HepG2 (cell line): ENCODE data around the gene MMP8. TPM values are rescaled to one million over a fixed set of nuclear protein-coding genes. Genes with fewer than 3 reads are reported as not detected.

Source experiments
- ATAC-seq: fragments of 200-7000 bp; cut with Tn5 transposase; 3 replicates; pipeline ENCODE4 v1.9.1; 2020; ENCODE audit warnings: mild to moderate bottlenecking, moderate library complexity
- BruUV-seq: library from RNA; stranded (reverse); fragments of 400-500 nt; replicated peaks from 2 replicates; lab custom pipeline; 2021; lab: Mats Ljungman, UMichigan
- CTCF ChIA-PET: fragments of 300-600 bp; formaldehyde crosslinking; extraction: SDS; loops from one replicate; lab custom pipeline; 2021; ENCODE audit warnings: low total read pairs, inconsistent platforms, low intra/inter-chr PET ratio; lab: Yijun Ruan, JAX
- POLR2A ChIA-PET: fragments of 350-600 bp; sonication (Branson Sonifier 250); formaldehyde crosslinking; loops from one replicate; lab custom pipeline; 2020; ENCODE audit warnings: antibody characterized with exemption, inconsistent platforms; lab: Yijun Ruan, JAX
- DNase-seq: peaks from one replicate; pipeline ENCODE4 v3.0.0-alpha.2; 2015; ENCODE audit warnings: low spot score
- FAIRE-seq: peaks from 3 replicates; lab custom pipeline; 2011; peaks lifted over from hg19 to GRCh38; lab: Jason Lieb, UNC
- H2AFZ ChIP-seq: one replicate; pipeline ENCODE4 v1.6.1; 2011; ENCODE audit warnings: low read length, inconsistent platforms
- H3K27ac ChIP-seq: fragments of 300-600 bp; 3 replicates; pipeline ENCODE4 v1.8.0; 2011; ENCODE audit warnings: mixed run types, mild to moderate bottlenecking, mixed read lengths, low read length, inconsistent platforms; ENCODE audit not compliant: insufficient read depth; ENCODE audit errors: extremely low read length
- H3K27me3 ChIP-seq, 2 experiments: fragments of 200-600 bp in 1 of 2; 2 replicates in 1 of 2; 3 replicates in 1 of 2; pipeline versions ENCODE4 v1.6.0 to v1.8.0; 2011; ENCODE audit warnings: low read length in 2 of 2, mild to moderate bottlenecking in 2 of 2, moderate library complexity in 2 of 2, inconsistent platforms in 1 of 2; ENCODE audit not compliant: insufficient read depth in 2 of 2, control insufficient read depth in 1 of 2
- H3K36me3 ChIP-seq, 2 experiments: fragments of 200-600 bp in 1 of 2; replicated peaks in 1 of 2; 2 replicates in 1 of 2; 3 replicates in 1 of 2; pipeline versions ENCODE4 v1.5.1 to v1.8.0; 2011; ENCODE audit warnings: low read length in 2 of 2, inconsistent platforms in 1 of 2; ENCODE audit not compliant: insufficient read depth in 2 of 2, control insufficient read depth in 1 of 2
- H3K4me1 ChIP-seq: 2 replicates; pipeline ENCODE4 v1.5.1; 2012; ENCODE audit warnings: low read length, inconsistent platforms; ENCODE audit not compliant: insufficient read depth
- H3K4me2 ChIP-seq: 2 replicates; pipeline ENCODE4 v1.6.0; 2011; ENCODE audit warnings: low read depth, low read length, inconsistent platforms
- H3K4me3 ChIP-seq, 3 experiments: fragments of 200-600 bp in 1 of 3; sonication (generic), shearing (Covaris generic) in 1 of 3; replicated peaks in 1 of 3; 2 replicates each; pipeline ENCODE4 v1.5.1; 2011 to 2016; ENCODE audit warnings: low read length in 3 of 3, inconsistent platforms in 2 of 3, low read depth in 2 of 3, mild to moderate bottlenecking in 2 of 3, control low read depth in 1 of 3, mixed read lengths in 1 of 3; ENCODE audit not compliant: insufficient read depth in 1 of 3
- H3K79me2 ChIP-seq: one replicate; pipeline ENCODE4 v1.6.1; 2011; ENCODE audit warnings: low read length, inconsistent platforms; ENCODE audit not compliant: insufficient read depth
- H3K9ac ChIP-seq: 2 replicates; pipeline ENCODE4 v1.6.0; 2011; ENCODE audit warnings: mild to moderate bottlenecking, low read depth, low read length, inconsistent platforms; ENCODE audit not compliant: insufficient read depth
- H3K9me3 ChIP-seq: 2 replicates; pipeline ENCODE4 v1.5.1; 2012; ENCODE audit warnings: mild to moderate bottlenecking, low read length
- H4K20me1 ChIP-seq: 2 replicates; pipeline ENCODE4 v1.6.0; 2011; ENCODE audit warnings: inconsistent platforms, mild to moderate bottlenecking, low read length, moderate library complexity; ENCODE audit not compliant: insufficient read depth
- DBP ChIP-seq: sonication (generic); formaldehyde crosslinking; IDR thresholded peaks from 2 replicates; pipeline ENCODE4 v1.4.0; 2020; ENCODE audit warnings: missing genetic modification reagents; ENCODE audit errors: not compliant biosample characterization
- KMT2B ChIP-seq: IDR thresholded peaks from 2 replicates; pipeline ENCODE4 v1.6.1; 2016; ENCODE audit warnings: missing genetic modification reagents, missing compliant biosample characterization
- MBD4 ChIP-seq: IDR thresholded peaks from 2 replicates; pipeline ENCODE4 v1.6.1; 2012; ENCODE audit warnings: low read length, inconsistent platforms, borderline replicate concordance
- NCOR1 ChIP-seq: fragments of 200-600 bp; sonication (generic); IDR thresholded peaks from 2 replicates; pipeline ENCODE4 v1.7.0; 2017; ENCODE audit warnings: antibody characterized with exemption, low read length, borderline replicate concordance
- PAXIP1 ChIP-seq: sonication (generic); formaldehyde crosslinking; conservative IDR thresholded peaks from 2 replicates; pipeline ENCODE4 v1.4.0; 2020; ENCODE audit warnings: mild to moderate bottlenecking, missing genetic modification reagents, moderate library complexity
- PRDM10 ChIP-seq: sonication (generic); formaldehyde crosslinking; IDR thresholded peaks from 2 replicates; pipeline ENCODE4 v1.4.0; 2020; ENCODE audit warnings: low read depth, missing genetic modification reagents
- RBFOX2 ChIP-seq: fragments of 200-400 bp; formaldehyde crosslinking; IDR thresholded peaks from 2 replicates; pipeline ENCODE4 v1.6.1; 2017; ENCODE audit warnings: low read depth, mild to moderate bottlenecking, low read length
- TCF12 ChIP-seq, 2 experiments: fragments of 450-650 bp in 1 of 2; sonication (generic) in 1 of 2; formaldehyde crosslinking in 1 of 2; IDR thresholded peaks; 2 replicates each; pipeline versions ENCODE4 v1.6.1 to v1.8.0; 2017 to 2022; ENCODE audit warnings: antibody characterized with exemption in 1 of 2, mild to moderate bottlenecking in 1 of 2, missing genetic modification reagents in 1 of 2, moderate library complexity in 1 of 2
- TCF7 ChIP-seq: sonication (generic); IDR thresholded peaks from 2 replicates; pipeline ENCODE4 v1.6.1; 2016; ENCODE audit warnings: antibody characterized with exemption, low read depth
- XBP1 ChIP-seq: sonication (generic); formaldehyde crosslinking; IDR thresholded peaks from 2 replicates; pipeline ENCODE4 v1.5.0; 2020; ENCODE audit warnings: missing genetic modification reagents
- ZBTB42 ChIP-seq: sonication (generic); formaldehyde crosslinking; IDR thresholded peaks from 2 replicates; pipeline ENCODE4 v1.5.0; 2020; ENCODE audit warnings: mild to moderate bottlenecking, missing genetic modification reagents
- ZNF138 ChIP-seq: sonication (generic); formaldehyde crosslinking; IDR thresholded peaks from 2 replicates; pipeline ENCODE4 v1.5.0; 2020; ENCODE audit warnings: mild to moderate bottlenecking, low read depth, missing genetic modification reagents
- ZNF296 ChIP-seq: sonication (generic); formaldehyde crosslinking; conservative IDR thresholded peaks from 2 replicates; pipeline ENCODE4 v1.5.0; 2020; ENCODE audit warnings: mild to moderate bottlenecking, missing genetic modification reagents
- ZNF563 ChIP-seq: sonication (generic); formaldehyde crosslinking; IDR thresholded peaks from 2 replicates; pipeline ENCODE4 v1.8.0; 2022; ENCODE audit warnings: mild to moderate bottlenecking, moderate library complexity, missing genetic modification reagents
- ZNF773 ChIP-seq: sonication (generic); formaldehyde crosslinking; IDR thresholded peaks from 2 replicates; pipeline ENCODE4 v1.4.0; 2020; ENCODE audit warnings: missing genetic modification reagents, borderline replicate concordance
- ZNF800 ChIP-seq: sonication (generic); formaldehyde crosslinking; IDR thresholded peaks from 2 replicates; pipeline ENCODE4 v1.4.0; 2020; ENCODE audit warnings: missing genetic modification reagents
- in situ Hi-C: cut with HindIII; loops from 2 replicates; pipeline ENCODE4 v1.10.0; 2017; ENCODE audit warnings: low pct_unique_long_range_greater_than_20kb; ENCODE audit not compliant: extremely low pct_ligation_motif_present
- intact Hi-C: fragments of 100-400 bp; cut with micrococcal nuclease; formaldehyde crosslinking; loops from one replicate; pipeline ENCODE4 v1.10.0; 2022; ENCODE audit not compliant: unreplicated experiment
- polyA plus RNA-seq, 8 experiments: library from polyadenylated mRNA; depleted of rRNA in 3 of 8; stranded (reverse) in 7 of 8; unstranded in 1 of 8; fragments of >200 nt; fragmentation: Illumina TruSeq in 4 of 8; extraction: Trizol in 4 of 8; gene quantifications; 2 replicates each; pipeline versions ENCODE4 v1.2.1 to v1.2.3, GENCODE V29; 2011 to 2016; ENCODE audit warnings: low read depth in 4 of 8, missing spikeins in 1 of 8, mixed read lengths in 1 of 8; ENCODE audit not compliant: insufficient read depth in 1 of 8
- total RNA-seq, 5 experiments: library from RNA; depleted of rRNA; stranded (reverse); fragments of >200 nt; fragmentation: Illumina TruSeq; extraction: Trizol; gene quantifications; 2 replicates each; pipeline ENCODE4 v1.2.3, GENCODE V29; 2016; ENCODE audit warnings: low read depth in 1 of 5

MMP8 gene
- total and polyA plus RNA-seq, 2 of the 13 experiments (the other 11 are each of a cell fraction or from before 2014, with no cell fraction given): not detected

GRCh38 chr11:102662607-102663006 is 62.1 kb downstream of the MMP8 start:
- intact Hi-C loops (no loop called here), in situ Hi-C loops (loop anchor here (5.0 kb wide), 1 partner anchor 315 kb away; the partner anchor contains the start of gene BIRC2)
- no peaks in the 10 kb centered on the region for H3K9me3 ChIP-seq
- H3K27ac ChIP-seq: no peak overlapping the region
- H3K27me3 ChIP-seq: no peaks in the 10 kb centered on the region
- BruUV-seq: no TSS peak
- H2AFZ ChIP-seq: no peak overlapping the region
- no peak overlapping the region for H3K4me2 ChIP-seq
- no peak for FAIRE-seq
- DNase-seq: no peak
- peaks cover 7% of the 10 kb centered on the region; the same call in 1 of the 2 replicates for H3K4me1 ChIP-seq
- CTCF ChIA-PET: no interaction called here
- H3K79me2 ChIP-seq: no peaks in the 10 kb centered on the region
- POLR2A ChIA-PET: no interaction called here
- H3K9ac ChIP-seq: no peak overlapping the region
- no peak for ATAC-seq
- no peaks in the 10 kb centered on the region for H3K36me3 ChIP-seq
- H3K4me3 ChIP-seq: no peak overlapping the region
- H4K20me1 ChIP-seq: no peaks in the 10 kb centered on the region
- no peak for TF ChIP-seq RBFOX2
- no peak for TF ChIP-seq ZBTB42 (CRISPR knock-in tag)
- TF ChIP-seq DBP (CRISPR knock-in tag): no peak
- no peak for TF ChIP-seq XBP1 (CRISPR knock-in tag)
- TF ChIP-seq ZNF773 (CRISPR knock-in tag): no peak
- TF ChIP-seq TCF7: no peak
- TF ChIP-seq ZNF800 (CRISPR knock-in tag): no peak
- no peak for TF ChIP-seq KMT2B (CRISPR knock-in tag)
- TF ChIP-seq NCOR1: no peak
- TF ChIP-seq PRDM10 (CRISPR knock-in tag): no peak
- no peak for TF ChIP-seq TCF12 (IDR thresholded peaks at IDR 0.05)
- no peak for TF ChIP-seq TCF12 (CRISPR knock-in tag; IDR thresholded peaks at IDR 0.05)
- TF ChIP-seq ZNF563: no peak
- TF ChIP-seq PAXIP1 (CRISPR knock-in tag): no peak
- TF ChIP-seq ZNF138: no peak
- no peak for TF ChIP-seq MBD4
- no peak for TF ChIP-seq ZNF296 (CRISPR knock-in tag)
